HG02938 (cell line): ENCODE measurements around the gene KLHL26.
"Not testable (repeated sequence)": the region's sequence is repeated elsewhere in the genome, so short reads cannot be mapped to it uniquely, and the experiment has no call there.

Source experiments
- ATAC-seq: cut with Tn5 transposase; IDR thresholded peaks from one replicate; pipeline ENCODE4 v1.9.1; 2021; ENCODE audit warnings: mild to moderate bottlenecking, moderate library complexity; ENCODE audit not compliant: unreplicated experiment

The KLHL26 gene

GRCh38 chr19:18680148-18680547, 43.3 kb downstream of the KLHL26 start:
- ATAC-seq: not testable (repeated sequence)

GRCh38 chr19:18682807-18683108, 45.9 kb downstream of the KLHL26 start:
- no peak for ATAC-seq

- peak; percentile 59 for ATAC-seq
Measured at GRCh38 chr19:18683109-18683957, 46.5 kb downstream of the KLHL26 start, which contains the start of gene CRTC1. Gene CRTC1 (plus strand): TSS chr19:18683680. CDS start chr19:18683703, 23 bp downstream.

GRCh38 chr19:18683958-18684641, 47.3 kb downstream of the KLHL26 start:
- peak; percentile 7 for ATAC-seq

- ATAC-seq: no peak
Measured at GRCh38 chr19:18684642-18684993, 47.8 kb downstream of the KLHL26 start.

GRCh38 chr19:18685597-18686190, 48.9 kb downstream of the KLHL26 start:
- no peak for ATAC-seq

GRCh38 chr19:18687740-18688465, 51.1 kb downstream of the KLHL26 start:
- ATAC-seq: no peak

- ATAC-seq: no peak
Measured at GRCh38 chr19:18696023-18696422, 59.2 kb downstream of the KLHL26 start.

GRCh38 chr19:18697680-18698079, 60.9 kb downstream of the KLHL26 start:
- no peak for ATAC-seq

GRCh38 chr19:18698321-18699167, 61.7 kb downstream of the KLHL26 start:
- ATAC-seq: no peak

GRCh38 chr19:18699403-18700054, 62.7 kb downstream of the KLHL26 start:
- no peak for ATAC-seq

- peak; percentile 55 for ATAC-seq
Measured at GRCh38 chr19:18700501-18701249, 63.8 kb downstream of the KLHL26 start.

GRCh38 chr19:18701250-18701608, 64.4 kb downstream of the KLHL26 start:
- peak; percentile 22 for ATAC-seq

GRCh38 chr19:18704054-18704453, 67.2 kb downstream of the KLHL26 start:
- ATAC-seq: no peak

GRCh38 chr19:18704971-18705370, 68.1 kb downstream of the KLHL26 start:
- ATAC-seq: no peak

- no peak for ATAC-seq
Measured at GRCh38 chr19:18708452-18709231, 71.8 kb downstream of the KLHL26 start.

- no peak for ATAC-seq
Measured at GRCh38 chr19:18709546-18709945, 72.7 kb downstream of the KLHL26 start.

GRCh38 chr19:18710186-18710585, 73.4 kb downstream of the KLHL26 start:
- ATAC-seq: no peak
